HG03060 (cell line): ENCODE data around the gene DYNLRB1.

ENCODE experiments used
- ATAC-seq: cut with Tn5 transposase; IDR thresholded peaks from one replicate; pipeline ENCODE4 v1.9.1; 2021; ENCODE audit warnings: low read depth, moderate number of reproducible peaks; ENCODE audit not compliant: unreplicated experiment

DYNLRB1 gene

DNA sequence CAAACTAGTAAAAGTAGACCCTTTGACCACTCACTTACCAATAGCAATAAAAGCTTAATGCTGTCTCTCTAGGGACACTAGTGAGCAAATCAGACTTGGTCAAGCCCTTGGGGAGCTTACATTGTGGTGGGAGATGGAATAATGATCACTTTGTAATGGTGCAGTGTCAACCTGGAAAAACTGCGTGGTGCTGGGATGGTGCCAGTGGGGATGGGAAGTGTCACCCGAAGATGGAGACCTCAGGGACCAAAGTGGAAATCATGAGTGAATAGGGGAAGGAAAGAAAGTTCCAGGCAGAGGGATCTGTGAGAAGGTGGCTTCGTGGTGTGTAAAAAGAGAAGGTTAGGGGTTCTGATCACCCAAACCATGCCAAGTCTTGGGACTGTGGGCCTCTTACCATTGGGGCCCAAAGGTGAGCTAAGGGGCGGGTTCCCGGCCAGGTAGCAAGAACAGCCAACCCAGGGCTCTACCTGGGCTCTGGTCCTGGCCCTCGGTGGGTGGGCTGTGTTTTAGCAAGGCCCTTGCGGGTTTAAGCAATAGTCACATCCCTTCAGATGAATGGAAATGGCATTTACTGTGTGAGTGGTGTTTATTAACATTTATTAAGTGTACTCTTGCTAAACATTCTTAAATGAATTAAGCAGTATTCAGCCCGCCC is 15.5 kb downstream of the DYNLRB1 start:
- ATAC-seq: no peak

DNA sequence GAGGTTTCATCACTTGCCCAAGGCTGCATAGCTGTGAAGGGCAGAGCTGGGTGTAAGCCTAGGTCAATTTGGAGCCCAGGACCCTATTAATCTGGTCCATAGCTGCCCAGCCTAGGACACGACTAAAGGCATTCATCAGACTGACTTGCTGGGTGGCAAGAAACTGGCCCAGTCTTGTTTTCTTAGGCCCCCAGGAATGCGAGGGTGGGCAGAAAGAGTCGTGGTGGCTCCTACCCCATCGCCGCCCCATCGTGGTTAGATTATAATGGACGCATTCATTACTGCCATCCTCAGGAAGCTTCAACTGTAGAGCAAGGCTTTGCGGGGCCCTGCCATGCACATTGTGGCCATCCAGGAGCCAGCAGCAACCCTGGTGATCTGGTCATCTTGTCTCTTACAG is 16.1 kb downstream of the DYNLRB1 start:
- no peak for ATAC-seq

DNA sequence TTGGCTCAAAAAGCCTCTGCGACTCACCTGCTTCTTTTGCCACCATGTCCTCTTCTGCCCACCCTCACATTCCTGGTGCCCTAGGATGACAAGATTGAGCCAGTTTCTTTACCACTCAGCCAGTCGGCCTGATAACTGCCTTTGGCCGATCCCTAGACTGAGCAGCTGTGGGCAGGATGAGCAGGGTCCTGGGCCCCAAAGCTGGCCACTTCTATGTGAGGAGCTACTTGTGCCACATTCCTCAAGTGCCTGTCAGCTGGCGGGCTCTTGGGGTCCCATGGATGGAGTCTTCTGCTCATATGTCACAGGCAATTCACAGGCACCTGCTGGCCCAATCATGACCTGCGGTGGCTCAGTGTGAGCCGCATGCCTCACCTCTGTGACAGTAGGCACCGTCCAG is 16.5 kb downstream of the DYNLRB1 start:
- no peak for ATAC-seq

DNA sequence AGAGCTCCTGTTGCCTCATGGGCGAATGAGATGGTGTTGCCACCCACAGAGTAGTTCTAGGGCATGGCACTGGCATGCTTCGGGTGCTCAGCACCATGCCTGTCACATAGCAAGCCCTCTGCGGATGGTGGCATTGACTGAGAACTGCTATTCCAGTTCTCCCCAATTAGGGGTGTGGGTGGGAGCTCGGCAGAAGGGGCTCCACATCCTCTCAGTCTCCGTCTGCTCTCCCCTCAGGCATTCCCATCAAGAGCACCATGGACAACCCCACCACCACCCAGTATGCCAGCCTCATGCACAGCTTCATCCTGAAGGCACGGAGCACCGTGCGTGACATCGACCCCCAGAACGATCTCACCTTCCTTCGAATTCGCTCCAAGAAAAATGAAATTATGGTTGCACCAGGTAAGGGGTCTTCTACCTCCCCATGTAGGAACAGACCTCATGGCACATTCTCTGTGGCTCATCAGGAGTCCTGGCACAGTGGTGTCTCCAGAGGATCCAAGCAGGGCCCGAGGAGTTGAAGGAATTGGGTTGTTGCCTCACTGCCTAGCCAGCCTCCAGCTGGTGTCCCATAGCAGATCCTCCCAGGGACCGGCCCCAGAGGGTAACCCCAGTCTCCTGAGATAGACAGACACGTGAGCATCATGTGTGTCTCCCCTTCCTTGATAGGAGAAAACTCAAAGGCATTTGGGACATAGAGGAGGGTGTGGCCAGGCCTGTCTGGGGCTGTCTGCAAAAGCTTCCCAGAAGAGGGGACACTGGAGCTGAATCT is 18.4 kb downstream of the DYNLRB1 start:
- no peak for ATAC-seq

DNA sequence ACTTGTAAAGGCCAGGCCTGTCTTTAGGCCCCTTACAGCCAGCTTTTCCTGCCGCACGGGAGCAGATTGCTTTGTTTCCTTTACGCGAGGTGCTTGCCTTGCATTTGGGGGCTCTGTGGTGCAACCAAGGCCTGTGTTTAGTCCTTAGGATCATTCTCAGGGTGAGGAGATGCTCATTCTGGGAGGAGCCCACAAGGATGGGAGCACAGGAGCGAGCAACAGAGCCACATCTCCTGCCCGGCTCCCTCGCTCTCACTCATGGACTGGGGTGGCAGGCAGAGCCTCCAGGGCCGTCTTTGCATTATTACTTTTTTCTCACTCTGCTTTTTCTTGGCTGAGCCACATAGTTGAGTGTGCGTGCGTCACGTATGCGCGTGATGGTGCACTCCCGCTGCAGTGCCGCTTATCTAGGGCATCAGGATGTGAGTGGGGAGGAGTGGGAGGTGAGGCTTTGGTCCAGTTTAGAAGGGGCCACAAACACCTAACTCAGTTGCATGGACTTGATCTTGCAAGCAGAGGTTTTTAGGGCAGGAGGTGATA is 19.1 kb downstream of the DYNLRB1 start:
- ATAC-seq: no peak

DNA sequence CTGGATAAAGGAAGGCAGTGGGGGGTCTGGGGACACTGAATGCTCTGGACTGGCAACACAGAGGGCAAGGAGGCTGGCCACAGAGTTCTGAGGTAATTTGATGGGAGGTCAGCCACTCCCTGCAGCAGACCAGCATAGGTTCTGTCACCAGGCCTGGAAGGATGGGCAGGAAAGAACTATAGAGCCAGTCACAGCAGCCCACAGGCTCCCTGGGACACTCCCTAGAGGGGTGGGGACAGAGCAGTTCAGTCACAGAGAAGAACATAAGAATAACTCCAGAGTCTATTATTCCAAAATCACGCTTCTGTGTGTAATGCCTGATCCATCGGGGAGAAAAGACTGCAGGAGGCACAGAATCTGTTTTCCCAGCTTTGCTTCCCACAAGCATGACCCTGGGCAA is 19.6 kb downstream of the DYNLRB1 start:
- no peak for ATAC-seq

DNA sequence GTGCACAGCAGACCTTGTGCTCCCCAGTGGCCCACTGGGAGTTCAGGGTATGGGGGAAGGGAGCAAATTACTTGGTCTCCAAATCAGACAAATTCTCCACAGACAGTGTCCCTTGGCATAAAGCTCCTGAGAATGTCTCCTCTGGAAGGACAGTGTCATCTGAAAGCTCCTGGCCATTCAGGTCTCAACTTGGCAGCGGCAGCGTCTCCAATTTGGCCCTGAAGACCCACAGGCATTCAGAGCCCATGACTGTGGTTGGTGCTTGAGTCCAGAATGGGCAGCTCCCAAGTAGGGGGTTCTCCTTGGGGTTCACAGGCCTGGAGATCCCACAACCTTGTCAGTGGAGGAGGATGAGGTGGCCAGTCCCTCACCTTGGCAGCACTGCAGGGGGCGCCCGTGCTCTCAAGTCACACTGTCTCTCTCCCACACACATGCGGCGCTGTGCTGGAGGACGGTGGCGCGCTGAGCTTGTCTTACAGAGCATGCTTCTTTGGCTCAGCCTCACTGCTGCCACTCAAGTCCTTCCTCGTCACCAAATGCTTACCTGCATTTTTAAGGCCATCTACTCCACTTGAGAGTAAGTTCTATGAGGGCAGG is 20.7 kb downstream of the DYNLRB1 start:
- ATAC-seq: no peak

DNA sequence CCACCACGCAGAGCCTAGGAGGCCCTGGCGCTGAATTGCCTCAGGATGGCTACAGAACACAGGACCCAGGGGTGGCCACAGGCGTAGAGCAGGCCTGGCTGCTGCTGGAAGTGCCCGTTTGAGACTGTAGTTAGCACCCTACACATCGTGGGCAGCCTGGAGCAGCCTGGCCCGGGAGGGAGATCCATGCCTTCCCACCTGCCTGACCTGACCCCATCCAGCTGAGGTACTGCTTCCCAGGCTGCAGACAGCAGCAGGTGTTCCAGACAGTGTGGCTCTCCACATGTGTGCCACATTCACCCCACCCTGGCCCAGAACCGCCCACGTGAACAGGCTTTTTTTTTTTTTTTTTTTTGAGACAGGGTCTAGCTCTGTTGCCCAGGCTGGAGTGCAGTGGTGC is 21.4 kb downstream of the DYNLRB1 start:
- no peak for ATAC-seq

DNA sequence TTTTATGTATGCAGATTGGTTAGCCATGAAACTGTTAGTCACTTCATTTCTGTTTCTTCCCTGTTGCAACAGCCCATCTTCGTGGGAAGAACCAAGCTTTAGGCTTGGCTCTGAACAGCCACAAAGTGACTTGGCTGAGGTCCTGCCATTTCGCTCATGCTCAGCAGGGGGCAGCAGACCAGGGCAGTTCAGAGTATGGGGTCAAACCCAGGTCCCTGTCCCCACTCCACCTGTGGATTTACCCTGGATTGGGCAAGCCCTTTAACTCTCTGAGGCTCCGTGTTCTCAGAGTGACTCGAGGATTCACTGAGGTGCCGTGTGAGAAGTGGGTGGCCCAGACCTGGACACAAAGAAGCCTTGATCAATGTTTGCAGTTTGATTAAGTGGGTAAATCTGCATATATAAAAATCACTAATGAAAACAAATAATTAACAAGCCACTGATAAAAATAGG is 22.5 kb downstream of the DYNLRB1 start:
- ATAC-seq: no peak

DNA sequence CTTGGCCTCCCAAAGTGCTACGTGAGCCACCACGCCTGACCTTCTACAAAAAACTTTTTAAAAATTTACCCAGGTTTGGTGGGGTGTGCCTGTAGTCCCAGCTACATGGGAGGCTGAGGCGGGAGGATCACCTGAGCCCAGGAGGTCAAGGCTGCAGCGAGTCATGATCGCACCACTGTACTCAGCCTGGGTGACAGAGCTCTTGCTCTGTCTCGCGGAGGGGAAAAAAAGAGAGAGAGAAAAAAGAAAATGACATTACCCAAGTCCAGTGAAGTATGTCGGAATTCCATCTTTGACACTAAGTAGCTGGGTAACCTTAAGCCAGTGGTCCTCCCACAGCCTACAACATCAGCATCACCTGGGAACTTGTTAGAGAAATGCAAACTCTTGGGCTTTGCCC is 23.5 kb downstream of the DYNLRB1 start:
- no peak for ATAC-seq

DNA sequence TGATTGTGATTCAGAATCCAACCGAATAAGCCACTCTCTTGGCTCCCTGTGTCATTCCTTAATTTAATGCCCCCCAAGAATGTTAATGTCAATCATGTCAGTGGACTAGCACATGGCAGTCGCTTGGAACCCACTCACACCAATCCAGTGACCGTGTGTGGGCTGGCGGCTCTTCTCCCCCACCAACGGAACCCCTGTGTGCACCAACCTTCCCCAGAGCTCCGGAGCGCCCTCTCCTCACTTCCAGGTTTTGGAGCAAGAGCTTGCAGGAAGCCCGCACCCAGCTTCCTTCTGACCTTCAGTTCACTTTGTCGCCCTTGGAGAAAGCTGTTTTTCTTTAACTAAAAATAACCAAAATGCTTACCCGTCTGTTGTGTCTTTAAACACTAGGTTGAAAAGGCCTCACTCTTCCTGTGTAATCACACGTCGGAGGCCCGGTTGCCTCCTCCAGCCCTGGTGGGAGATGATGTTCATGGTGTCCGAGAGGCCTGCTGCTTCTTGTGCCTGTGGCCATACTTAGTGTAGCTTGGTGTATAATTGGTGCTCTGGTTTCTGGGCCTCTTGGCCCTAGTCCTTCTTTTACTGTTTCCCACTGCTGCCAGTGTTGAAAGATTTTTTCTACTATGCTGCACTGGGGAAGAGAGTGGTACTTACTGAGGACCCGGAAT is 24.5 kb downstream of the DYNLRB1 start:
- no peak for ATAC-seq

DNA sequence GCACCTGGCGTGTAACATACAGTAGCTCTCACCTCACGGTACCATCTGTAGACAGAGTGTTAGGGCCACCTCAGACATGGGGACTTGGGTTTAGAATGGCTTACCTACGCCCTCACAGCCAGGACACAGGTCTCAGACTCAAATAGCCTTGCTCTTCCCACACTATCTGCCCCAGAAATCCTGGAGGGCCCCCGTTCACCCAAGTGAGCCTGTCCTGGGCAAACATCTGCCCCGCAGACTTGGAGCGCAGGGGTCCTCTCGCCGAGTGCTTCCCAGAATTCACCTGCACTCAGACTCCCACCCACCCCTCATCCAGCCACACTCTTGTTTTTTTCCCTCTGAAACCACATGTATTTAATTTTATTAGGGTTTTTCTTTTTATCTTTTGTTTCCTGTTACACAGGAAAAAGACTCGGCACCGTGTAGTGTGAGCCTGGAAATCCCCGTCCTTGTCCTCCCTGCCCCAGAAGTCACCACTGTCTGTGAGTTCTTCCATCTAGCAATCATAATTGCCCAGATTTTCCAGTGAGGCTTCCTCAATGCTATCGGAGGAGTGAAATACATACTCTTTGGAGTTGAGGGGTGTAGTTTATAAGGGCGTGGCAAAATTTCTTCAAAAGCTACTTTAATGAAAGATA is 25.2 kb downstream of the DYNLRB1 start:
- ATAC-seq: no peak

DNA sequence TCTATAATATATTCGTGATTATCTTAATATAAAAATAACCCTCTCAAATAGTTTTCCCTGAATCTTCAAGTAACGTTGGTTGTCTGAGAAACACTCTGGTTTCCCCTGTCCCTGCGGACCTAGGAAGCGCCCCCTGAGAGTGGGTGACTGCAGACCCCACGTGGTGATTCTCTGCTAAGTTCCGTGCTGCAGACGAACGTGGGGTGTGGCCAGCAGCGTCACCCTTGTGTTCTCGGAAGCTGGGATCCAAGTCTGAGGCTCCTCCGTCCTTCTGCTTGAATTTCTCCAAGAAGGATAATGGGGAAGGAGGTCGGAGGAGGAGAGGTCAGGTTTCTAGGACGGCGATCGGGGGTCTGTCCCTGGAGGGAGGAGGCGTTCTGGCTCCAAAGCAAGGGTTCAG is 25.7 kb downstream of the DYNLRB1 start:
- no peak for ATAC-seq

DNA sequence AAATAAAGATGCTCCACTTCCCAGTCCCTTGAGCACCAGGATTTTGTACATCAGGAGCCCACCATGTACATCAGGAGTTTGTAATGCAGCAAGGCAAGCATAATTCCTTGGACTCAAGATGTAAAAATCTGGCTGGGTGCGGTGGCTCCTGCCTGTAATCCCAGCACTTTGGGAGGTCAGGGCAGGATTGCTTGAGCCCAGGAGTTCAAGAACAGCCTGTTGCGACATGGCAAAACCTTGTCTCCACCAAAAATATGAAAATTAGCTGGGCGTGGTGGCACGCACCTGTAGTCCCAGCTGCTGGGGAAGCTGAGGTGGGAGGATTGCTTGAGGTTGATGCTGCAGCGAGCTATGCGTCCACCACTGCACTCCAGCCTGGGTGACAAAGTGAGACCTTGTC is 26.2 kb downstream of the DYNLRB1 start:
- no peak for ATAC-seq

DNA sequence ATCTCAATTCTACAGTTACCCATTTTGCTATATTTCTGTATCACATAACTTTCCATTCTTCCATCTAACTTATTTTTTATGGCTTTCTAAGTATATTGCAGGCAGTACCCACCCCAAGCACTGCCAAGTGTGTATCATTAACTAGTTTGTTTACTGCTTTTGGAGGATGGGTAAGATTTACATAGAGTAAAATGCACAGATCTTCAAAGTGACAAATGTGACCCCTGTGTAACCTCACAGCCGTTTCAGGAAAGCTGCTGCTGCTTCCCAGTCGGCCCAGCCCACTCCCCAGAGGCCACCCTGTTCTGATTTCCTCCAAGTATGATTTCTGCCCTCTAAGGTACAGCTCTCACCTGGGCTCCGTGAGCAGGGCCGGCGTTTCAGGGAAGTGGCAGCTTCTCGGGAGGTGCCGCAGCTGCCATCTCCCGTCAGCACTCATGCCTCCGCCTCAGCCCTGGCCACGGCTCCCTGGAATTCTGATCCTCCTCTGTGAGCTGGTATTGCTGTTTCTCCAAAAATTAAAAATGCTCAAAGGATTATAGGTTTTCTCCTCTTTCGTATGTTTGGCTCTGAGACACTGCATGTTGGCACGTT is 27.3 kb downstream of the DYNLRB1 start:
- no peak for ATAC-seq

DNA sequence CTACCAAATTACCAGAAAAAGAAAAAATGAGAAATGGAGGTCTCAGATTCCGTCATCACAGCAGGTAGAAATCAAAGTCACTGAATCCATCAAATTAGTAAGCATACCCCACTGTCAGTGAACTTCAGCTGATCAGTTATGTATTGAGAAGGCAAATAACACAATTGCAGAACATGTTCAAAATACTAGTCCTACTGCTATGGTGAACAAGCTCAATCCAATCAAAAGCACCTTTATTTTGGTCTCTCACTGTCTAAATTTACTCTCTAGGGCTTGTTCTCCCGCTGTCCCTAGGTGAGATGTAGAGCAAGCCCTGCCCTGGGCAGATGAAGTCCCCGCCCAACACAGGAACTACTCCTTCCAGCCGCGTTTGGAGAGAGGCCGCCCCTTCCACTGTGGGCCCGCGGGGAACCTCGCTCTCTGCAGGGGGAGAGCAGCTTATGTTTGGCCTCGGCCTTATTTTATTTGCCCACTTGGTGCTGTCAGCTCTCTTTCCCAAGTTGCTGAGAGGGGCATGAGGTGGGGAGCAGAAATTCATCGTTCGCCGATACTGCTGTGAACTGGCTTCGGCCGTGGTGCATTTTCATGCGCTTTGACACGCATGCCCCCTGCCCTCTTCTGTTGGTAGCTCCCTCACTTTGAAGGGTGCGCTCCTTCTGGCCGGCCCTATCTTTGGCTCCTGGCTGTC is 28.0 kb downstream of the DYNLRB1 start:
- ATAC-seq: no peak

DNA sequence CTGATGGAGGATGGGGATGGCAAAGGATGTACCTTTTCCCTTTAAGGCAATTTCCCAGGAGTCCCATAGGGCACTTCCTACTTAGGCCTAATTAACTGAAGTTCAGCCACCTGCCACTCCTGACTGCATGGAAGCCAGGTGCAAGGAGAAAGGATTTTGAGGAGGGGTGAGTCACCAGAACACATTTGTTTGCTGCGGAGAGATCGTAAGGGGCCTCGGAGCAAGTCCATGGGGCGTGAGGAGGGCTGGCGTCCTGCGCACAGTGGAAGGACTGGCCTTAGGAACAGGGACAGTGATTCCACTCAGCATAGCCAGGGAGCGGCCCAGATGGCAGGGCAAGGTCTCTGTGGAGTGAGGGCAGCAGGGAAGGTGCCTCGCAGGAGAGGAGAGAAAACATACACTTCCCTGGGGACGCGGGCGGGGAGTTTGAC is 30.5 kb downstream of the DYNLRB1 start:
- ATAC-seq: no peak

DNA sequence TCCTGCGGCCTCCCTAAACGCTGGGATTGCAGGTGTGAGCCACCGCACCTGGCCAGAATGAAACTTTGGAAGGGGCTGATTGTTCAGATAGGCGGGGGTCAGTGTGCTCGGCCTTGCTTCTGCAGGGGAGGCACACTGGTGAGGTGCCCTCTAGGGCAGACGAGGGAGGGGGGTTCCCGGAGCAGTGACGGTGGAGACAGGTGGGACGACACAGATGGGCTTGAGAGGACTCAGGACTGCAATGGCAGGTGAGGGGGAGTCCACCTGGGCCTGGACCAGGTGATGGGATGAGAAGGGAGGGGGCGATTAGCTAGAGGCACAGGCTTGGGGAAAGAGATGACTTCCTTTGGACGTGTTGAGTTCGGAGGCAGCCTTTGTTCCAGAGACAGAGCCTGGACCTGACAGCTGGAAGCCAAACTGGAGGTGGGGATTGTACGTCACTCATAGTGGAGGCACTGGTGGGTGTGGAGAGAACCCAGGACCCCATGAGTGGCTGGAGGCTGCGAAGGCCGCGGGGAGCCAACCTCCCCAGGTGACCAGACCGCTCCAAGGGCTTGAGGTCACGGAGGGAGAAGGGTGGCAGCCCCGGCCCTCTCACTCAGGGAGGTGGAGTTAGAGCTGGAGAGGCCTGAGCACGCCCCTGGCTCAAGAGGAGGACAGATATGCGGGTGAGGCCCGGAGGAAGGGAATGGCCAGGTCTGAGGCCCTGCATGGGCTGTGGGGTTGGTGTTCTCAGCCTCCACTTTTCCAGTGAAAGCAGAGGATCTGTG is 31.8 kb downstream of the DYNLRB1 start:
- ATAC-seq: no peak
